ENCODE results near the gene VPS37C. TPM values are rescaled to one million over a fixed set of nuclear protein-coding genes. Genes with fewer than 3 reads are reported as not detected.

VPS37C gene
- total RNA-seq, 1 experiment from 2014 or later = 23.4 TPM

DNA sequence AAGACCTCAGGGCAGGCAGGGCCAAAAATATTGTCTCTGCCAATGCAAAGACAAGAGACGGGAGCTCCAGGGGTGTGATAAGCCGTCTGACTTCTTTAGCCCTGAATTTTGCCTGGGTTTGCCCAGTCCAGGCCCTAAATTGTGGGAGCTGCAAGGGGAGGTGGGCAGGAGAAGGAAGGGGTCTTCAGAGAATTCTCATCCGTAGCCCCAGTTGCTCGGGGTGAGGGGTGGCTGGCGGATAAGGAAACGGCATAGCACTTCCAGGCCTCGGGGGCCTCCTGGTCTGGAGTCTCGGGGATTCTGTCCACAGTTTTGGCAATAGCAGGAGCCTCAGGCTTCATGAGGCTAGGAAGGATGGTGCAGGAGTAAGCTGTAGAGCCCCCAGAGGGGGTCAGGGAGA lies 51.6 kb downstream of the VPS37C start (continued):
- TF ChIP-seq, protein P1, sequence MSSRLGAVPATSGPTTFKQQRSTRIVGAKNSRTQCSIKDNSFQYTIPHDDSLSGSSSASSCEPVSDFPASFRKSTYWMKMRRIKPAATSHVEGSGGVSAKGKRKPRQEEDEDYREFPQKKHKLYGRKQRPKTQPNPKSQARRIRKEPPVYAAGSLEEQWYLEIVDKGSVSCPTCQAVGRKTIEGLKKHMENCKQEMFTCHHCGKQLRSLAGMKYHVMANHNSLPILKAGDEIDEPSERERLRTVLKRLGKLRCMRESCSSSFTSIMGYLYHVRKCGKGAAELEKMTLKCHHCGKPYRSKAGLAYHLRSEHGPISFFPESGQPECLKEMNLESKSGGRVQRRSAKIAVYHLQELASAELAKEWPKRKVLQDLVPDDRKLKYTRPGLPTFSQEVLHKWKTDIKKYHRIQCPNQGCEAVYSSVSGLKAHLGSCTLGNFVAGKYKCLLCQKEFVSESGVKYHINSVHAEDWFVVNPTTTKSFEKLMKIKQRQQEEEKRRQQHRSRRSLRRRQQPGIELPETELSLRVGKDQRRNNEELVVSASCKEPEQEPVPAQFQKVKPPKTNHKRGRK (CRISPR knock-in tag; IDR thresholded peaks at IDR 0.05; ENCODE audit: borderline replicate concordance) = no peak
- TF ChIP-seq, protein P2, sequence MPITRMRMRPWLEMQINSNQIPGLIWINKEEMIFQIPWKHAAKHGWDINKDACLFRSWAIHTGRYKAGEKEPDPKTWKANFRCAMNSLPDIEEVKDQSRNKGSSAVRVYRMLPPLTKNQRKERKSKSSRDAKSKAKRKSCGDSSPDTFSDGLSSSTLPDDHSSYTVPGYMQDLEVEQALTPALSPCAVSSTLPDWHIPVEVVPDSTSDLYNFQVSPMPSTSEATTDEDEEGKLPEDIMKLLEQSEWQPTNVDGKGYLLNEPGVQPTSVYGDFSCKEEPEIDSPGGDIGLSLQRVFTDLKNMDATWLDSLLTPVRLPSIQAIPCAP (CRISPR knock-in tag; IDR thresholded peaks at IDR 0.05) = no peak
- TF ChIP-seq, protein P3, sequence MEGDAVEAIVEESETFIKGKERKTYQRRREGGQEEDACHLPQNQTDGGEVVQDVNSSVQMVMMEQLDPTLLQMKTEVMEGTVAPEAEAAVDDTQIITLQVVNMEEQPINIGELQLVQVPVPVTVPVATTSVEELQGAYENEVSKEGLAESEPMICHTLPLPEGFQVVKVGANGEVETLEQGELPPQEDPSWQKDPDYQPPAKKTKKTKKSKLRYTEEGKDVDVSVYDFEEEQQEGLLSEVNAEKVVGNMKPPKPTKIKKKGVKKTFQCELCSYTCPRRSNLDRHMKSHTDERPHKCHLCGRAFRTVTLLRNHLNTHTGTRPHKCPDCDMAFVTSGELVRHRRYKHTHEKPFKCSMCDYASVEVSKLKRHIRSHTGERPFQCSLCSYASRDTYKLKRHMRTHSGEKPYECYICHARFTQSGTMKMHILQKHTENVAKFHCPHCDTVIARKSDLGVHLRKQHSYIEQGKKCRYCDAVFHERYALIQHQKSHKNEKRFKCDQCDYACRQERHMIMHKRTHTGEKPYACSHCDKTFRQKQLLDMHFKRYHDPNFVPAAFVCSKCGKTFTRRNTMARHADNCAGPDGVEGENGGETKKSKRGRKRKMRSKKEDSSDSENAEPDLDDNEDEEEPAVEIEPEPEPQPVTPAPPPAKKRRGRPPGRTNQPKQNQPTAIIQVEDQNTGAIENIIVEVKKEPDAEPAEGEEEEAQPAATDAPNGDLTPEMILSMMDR (IDR thresholded peaks at IDR 0.05) = no peak
- no peak for TF ChIP-seq SMAD4 (CRISPR knock-in tag; IDR thresholded peaks at IDR 0.05)

DNA sequence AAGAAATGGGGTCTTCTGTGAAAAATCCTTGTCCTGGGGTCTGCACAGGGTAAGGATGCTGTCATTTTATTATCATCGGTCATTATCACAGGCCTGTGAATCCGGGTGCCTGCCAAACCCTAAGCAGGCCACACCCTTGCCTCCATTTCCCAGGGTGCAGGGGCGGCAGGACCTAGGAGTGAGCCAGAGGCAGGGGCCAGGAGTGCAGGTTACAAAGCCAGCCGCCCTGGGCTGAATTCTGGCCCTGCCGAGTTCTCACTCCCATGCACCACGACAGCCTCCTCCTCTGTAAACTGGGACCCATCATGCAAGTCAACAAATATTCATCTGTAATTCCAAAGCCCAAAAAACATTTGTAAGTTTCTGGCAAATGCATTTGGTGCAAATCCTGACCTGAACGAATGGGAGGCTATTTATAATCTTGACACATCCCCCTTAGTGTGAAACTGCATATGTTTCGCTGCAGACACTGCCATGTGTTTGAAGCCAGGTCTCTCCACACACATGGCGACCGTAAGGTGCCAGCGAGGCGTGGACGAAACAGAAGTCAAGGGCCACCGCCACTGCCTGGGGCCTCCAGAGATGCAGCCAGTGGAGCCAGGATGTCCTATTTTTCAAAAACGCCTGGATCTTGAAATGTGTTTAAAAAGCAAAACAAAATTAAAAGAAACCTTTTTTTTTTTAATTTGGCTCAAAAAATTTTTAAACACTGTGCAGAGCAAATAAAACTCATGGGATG lies 52.2 kb downstream of the VPS37C start:
- CTCF ChIA-PET = interaction anchor here (1.1 kb wide), 1 partner anchor 276 kb away, joined by 3 read pairs; no protein-coding TSS in a partner anchor
- Mint-ChIP-seq H3K9me3 (no peaks in the 10 kb centered on the region), H3K27me3 (ENCODE audit: low read depth) (no peaks in the 10 kb centered on the region), H3K4me3 (no peak overlapping the region), H3K27ac (no peak overlapping the region), H3K36me3 (no peaks in the 10 kb centered on the region), H3K4me1 (no peaks in the 10 kb centered on the region)
- no peak for DNase-seq (ENCODE audit: low spot score)
- no peak for ATAC-seq
- TF ChIP-seq KAT7 (CRISPR knock-in tag; IDR thresholded peaks at IDR 0.05; ENCODE audit: borderline replicate concordance) (no peak), NR1H2 (CRISPR knock-in tag; IDR thresholded peaks at IDR 0.05) (no peak)
- TF ChIP-seq, protein P4, sequence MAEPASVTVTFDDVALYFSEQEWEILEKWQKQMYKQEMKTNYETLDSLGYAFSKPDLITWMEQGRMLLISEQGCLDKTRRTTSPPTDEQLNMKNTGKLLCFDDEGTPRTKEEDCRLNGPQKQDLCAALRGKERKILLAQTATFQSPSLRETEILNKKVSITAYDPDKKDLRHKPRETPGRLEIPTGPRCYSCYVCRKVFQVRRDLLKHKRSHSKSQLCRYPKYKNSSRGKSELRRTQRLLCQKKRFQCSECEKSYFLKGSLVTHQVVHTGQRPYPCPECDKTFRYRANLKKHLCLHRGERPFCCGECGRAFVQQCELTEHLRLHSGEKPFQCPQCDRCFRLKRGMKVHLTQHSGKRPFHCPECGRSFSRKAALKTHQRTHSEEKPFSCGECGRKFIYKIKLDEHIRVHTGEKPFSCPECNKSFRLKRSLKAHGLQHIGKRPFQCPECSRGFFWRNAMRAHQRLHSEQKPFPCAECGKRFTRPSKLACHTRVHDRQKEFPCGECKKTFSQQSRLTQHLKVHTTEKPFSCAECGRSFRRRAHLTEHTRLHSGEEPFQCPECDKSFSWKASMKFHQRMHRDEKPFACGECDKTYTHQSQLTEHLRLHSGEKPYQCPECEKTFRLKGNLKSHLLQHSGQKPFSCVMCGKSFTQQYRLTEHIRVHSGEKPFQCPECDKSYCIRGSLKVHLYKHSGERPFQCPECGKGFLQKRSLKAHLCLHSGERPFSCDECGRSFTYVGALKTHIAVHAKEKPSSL (CRISPR knock-in tag; conservative IDR thresholded peaks at IDR 0.05) = no peak
- TF ChIP-seq, protein P2 (CRISPR knock-in tag; IDR thresholded peaks at IDR 0.05) = no peak
- TF ChIP-seq, protein P5, sequence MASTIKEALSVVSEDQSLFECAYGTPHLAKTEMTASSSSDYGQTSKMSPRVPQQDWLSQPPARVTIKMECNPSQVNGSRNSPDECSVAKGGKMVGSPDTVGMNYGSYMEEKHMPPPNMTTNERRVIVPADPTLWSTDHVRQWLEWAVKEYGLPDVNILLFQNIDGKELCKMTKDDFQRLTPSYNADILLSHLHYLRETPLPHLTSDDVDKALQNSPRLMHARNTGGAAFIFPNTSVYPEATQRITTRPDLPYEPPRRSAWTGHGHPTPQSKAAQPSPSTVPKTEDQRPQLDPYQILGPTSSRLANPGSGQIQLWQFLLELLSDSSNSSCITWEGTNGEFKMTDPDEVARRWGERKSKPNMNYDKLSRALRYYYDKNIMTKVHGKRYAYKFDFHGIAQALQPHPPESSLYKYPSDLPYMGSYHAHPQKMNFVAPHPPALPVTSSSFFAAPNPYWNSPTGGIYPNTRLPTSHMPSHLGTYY (CRISPR knock-in tag; IDR thresholded peaks at IDR 0.05) = no peak
- TF ChIP-seq, protein P6, sequence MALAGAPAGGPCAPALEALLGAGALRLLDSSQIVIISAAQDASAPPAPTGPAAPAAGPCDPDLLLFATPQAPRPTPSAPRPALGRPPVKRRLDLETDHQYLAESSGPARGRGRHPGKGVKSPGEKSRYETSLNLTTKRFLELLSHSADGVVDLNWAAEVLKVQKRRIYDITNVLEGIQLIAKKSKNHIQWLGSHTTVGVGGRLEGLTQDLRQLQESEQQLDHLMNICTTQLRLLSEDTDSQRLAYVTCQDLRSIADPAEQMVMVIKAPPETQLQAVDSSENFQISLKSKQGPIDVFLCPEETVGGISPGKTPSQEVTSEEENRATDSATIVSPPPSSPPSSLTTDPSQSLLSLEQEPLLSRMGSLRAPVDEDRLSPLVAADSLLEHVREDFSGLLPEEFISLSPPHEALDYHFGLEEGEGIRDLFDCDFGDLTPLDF (CRISPR knock-in tag; IDR thresholded peaks at IDR 0.05) = no peak
- TF ChIP-seq, protein P7, sequence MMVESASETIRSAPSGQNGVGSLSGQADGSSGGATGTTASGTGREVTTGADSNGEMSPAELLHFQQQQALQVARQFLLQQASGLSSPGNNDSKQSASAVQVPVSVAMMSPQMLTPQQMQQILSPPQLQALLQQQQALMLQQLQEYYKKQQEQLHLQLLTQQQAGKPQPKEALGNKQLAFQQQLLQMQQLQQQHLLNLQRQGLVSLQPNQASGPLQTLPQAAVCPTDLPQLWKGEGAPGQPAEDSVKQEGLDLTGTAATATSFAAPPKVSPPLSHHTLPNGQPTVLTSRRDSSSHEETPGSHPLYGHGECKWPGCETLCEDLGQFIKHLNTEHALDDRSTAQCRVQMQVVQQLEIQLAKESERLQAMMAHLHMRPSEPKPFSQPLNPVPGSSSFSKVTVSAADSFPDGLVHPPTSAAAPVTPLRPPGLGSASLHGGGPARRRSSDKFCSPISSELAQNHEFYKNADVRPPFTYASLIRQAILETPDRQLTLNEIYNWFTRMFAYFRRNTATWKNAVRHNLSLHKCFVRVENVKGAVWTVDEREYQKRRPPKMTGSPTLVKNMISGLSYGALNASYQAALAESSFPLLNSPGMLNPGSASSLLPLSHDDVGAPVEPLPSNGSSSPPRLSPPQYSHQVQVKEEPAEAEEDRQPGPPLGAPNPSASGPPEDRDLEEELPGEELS (CRISPR knock-in tag; IDR thresholded peaks at IDR 0.05) = no peak
- TF ChIP-seq, protein P8, sequence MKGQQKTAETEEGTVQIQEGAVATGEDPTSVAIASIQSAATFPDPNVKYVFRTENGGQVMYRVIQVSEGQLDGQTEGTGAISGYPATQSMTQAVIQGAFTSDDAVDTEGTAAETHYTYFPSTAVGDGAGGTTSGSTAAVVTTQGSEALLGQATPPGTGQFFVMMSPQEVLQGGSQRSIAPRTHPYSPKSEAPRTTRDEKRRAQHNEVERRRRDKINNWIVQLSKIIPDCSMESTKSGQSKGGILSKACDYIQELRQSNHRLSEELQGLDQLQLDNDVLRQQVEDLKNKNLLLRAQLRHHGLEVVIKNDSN (CRISPR knock-in tag; IDR thresholded peaks at IDR 0.05) = no peak
- POLR2A ChIA-PET = no interaction called here
